ENCODE results near the gene CARMIL1. TPM values are rescaled to one million over a fixed set of nuclear protein-coding genes. Genes with fewer than 3 reads are reported as not detected.

The CARMIL1 gene
- total and polyA plus RNA-seq, 5 donors from 2014 or later = 0.36 to 3.0 (median 0.49) TPM

DNA sequence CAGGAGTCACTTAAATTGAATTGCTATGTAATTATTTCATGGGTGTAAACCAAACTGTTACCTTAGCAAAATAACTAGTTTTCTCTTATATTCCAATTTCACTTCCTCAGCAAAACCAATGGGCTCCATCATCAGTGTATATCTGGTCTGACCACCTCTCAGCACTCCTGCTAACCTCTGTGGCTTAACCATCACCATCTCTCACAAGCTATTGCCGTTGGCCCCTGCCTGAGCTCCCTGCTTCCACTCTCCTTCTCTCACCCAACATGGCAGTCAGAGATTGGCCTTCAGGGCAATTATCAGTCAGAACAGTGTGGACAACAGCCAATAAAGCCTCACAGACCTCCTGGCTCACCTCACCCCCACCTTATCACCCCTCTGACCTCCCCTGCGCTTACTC lies 124.0 kb downstream of the CARMIL1 start:
- H3K36me3 Mint-ChIP-seq = no peaks in the 10 kb centered on the region
- H3K36me3 ChIP-seq (ENCODE audit: control insufficient read depth, insufficient read depth, low read length) = no peaks in the 10 kb centered on the region
- no peak overlapping the region for H3K4me3 ChIP-seq (ENCODE audit: low read depth, low read length)
- H3K4me1 ChIP-seq (ENCODE audit: control insufficient read depth, insufficient read depth, low read length, poor library complexity, severe bottlenecking) = peaks cover 30% of the 10 kb centered on the region
- no peaks in the 10 kb centered on the region for H3K9me3 ChIP-seq (ENCODE audit: control insufficient read depth in 2 of 2, low read length in 2 of 2)
- H3K9me3 Mint-ChIP-seq = peaks cover 0 to 2% (median 0%) of the 10 kb centered on the region in 7 donors
- ATAC-seq (ENCODE audit: low read depth in 2 of 2) = no peak
- H3K27ac Mint-ChIP-seq = no peak overlapping the region
- H3K27me3 ChIP-seq (ENCODE audit: control insufficient read depth, insufficient read depth, low read length) = no peaks in the 10 kb centered on the region
- DNase-seq = no peak
- H3K4me3 Mint-ChIP-seq = peak overlapping the region in 1 of 4 donors; percentile 1
- peaks cover 0 to 13% (median 0%) of the 10 kb centered on the region in 4 donors for H3K4me1 Mint-ChIP-seq
- no peak overlapping the region for H3K27ac ChIP-seq (ENCODE audit: insufficient read depth, low read length, poor library complexity, severe bottlenecking)
- H3K27me3 Mint-ChIP-seq = no peaks in the 10 kb centered on the region

DNA sequence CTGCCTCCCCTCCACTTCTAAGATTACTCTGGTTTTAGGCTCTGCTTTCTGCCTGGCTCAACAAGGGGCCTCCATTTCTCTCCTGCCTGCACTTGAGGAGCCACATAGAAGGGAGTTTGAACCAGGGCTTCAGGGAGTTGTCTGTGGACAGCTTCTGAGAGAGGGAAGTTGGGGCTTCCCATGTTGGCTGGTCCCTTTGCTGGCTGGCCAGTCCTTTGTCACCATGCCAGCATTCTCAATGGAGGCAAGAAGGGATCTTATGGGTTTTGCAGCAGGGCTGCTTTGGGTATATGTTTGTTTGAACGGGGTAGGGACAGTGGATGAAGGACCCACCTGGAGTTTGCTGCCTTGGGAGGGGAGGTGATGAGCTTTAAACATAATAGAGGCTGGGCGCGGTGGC lies 124.9 kb downstream of the CARMIL1 start:
- Mint-ChIP-seq H3K27ac (peak overlapping the region in 1 of 3 donors; percentile 98), H3K27me3 (no peaks in the 10 kb centered on the region), H3K9me3 (peaks cover 0 to 2% (median 0%) of the 10 kb centered on the region in 7 donors), H3K4me1 (peaks cover 0 to 14% (median 0%) of the 10 kb centered on the region in 4 donors), H3K4me3 (no peak overlapping the region), H3K36me3 (no peaks in the 10 kb centered on the region)
- Histone ChIP-seq H3K27ac (ENCODE audit: insufficient read depth, low read length, poor library complexity, severe bottlenecking) (peak overlapping the region; percentile 74), H3K36me3 (ENCODE audit: control insufficient read depth, insufficient read depth, low read length) (no peaks in the 10 kb centered on the region), H3K9me3 (ENCODE audit: control insufficient read depth in 2 of 2, low read length in 2 of 2) (no peaks in the 10 kb centered on the region), H3K27me3 (ENCODE audit: control insufficient read depth, insufficient read depth, low read length) (no peaks in the 10 kb centered on the region), H3K4me3 (ENCODE audit: low read depth, low read length) (no peak overlapping the region), H3K4me1 (ENCODE audit: control insufficient read depth, insufficient read depth, low read length, poor library complexity, severe bottlenecking) (peaks cover 30% of the 10 kb centered on the region)
- ATAC-seq (ENCODE audit: low read depth in 2 of 2) (no peak), DNase-seq (peak in 1 of 3 donors; percentile 8)

DNA sequence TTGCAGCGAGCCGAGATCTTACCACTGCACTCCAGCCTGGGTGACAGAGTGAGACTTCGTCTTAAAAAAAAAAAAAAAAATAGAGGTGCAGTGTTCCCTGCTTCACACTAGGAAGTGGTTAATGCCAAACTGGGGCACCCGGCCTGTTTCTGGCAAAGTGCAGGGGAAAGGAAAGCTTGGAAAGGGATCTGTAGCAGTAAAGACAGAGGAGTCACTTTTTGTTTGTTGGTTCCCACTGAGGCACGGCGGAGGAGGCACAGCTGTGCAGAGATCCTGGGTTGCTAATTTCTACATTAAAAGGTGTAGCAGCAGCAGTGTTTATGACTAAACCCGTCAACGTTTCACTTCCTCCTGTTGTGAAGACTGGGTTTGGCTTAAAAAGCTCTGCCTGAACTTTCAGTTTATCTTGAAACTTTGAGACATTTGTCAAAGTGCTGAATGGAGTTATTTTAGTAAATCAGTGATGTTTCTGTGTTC lies 125.6 kb downstream of the CARMIL1 start:
- Histone ChIP-seq H3K36me3 (ENCODE audit: control insufficient read depth, insufficient read depth, low read length) (no peaks in the 10 kb centered on the region), H3K4me3 (ENCODE audit: low read depth, low read length) (peak overlapping the region; percentile 83), H3K4me1 (ENCODE audit: control insufficient read depth, insufficient read depth, low read length, poor library complexity, severe bottlenecking) (peaks cover 30% of the 10 kb centered on the region), H3K9me3 (ENCODE audit: control insufficient read depth in 2 of 2, low read length in 2 of 2) (no peaks in the 10 kb centered on the region), H3K27ac (ENCODE audit: insufficient read depth, low read length, poor library complexity, severe bottlenecking) (peak overlapping the region; percentile 74), H3K27me3 (ENCODE audit: control insufficient read depth, insufficient read depth, low read length) (no peaks in the 10 kb centered on the region)
- H3K36me3 Mint-ChIP-seq = no peaks in the 10 kb centered on the region
- no peak overlapping the region for H3K4me3 Mint-ChIP-seq
- DNase-seq = peak in 2 of 3 donors; percentile 68 to 81
- peak; percentile 80 to 94 for ATAC-seq (ENCODE audit: low read depth in 2 of 2)
- peaks cover 0 to 2% (median 0%) of the 10 kb centered on the region in 7 donors for H3K9me3 Mint-ChIP-seq
- H3K27me3 Mint-ChIP-seq = no peaks in the 10 kb centered on the region
- H3K4me1 Mint-ChIP-seq = peaks cover 0 to 16% (median 2%) of the 10 kb centered on the region in 4 donors
- peak overlapping the region in 1 of 3 donors; percentile 98 for H3K27ac Mint-ChIP-seq

DNA sequence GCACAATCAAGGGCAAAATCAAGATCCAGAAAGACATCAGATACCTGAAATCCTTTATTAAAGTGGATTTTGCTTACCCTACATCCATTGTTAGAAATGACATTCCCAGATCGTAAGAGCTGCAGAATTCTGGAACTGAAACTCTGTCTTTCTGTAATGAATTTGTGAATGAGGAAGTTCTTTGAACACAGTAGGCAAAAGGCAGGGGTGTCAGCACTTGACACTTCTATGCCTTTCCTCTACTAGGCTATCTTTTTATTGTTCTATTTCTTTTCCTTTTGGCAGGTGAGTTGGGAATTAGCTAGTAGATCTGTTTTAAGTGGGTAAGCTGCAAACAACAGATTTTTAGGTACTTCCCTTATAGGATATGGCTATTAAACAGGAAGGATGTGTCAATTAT lies 126.3 kb downstream of the CARMIL1 start:
- H3K27ac ChIP-seq (ENCODE audit: insufficient read depth, low read length, poor library complexity, severe bottlenecking) = peak overlapping the region; percentile 74
- no peak overlapping the region for H3K4me3 Mint-ChIP-seq
- no peak overlapping the region for H3K27ac Mint-ChIP-seq
- H3K4me1 Mint-ChIP-seq = peaks cover 0 to 24% (median 8%) of the 10 kb centered on the region in 4 donors
- DNase-seq = peak in 2 of 3 donors; percentile 16 to 34
- H3K27me3 Mint-ChIP-seq = no peaks in the 10 kb centered on the region
- peaks cover 0 to 2% (median 0%) of the 10 kb centered on the region in 7 donors for H3K9me3 Mint-ChIP-seq
- H3K27me3 ChIP-seq (ENCODE audit: control insufficient read depth, insufficient read depth, low read length) = no peaks in the 10 kb centered on the region
- no peak for ATAC-seq (ENCODE audit: low read depth in 2 of 2)
- H3K36me3 ChIP-seq (ENCODE audit: control insufficient read depth, insufficient read depth, low read length) = no peaks in the 10 kb centered on the region
- H3K9me3 ChIP-seq (ENCODE audit: control insufficient read depth in 2 of 2, low read length in 2 of 2) = no peaks in the 10 kb centered on the region
- H3K36me3 Mint-ChIP-seq = no peaks in the 10 kb centered on the region
- H3K4me1 ChIP-seq (ENCODE audit: control insufficient read depth, insufficient read depth, low read length, poor library complexity, severe bottlenecking) = peaks cover 30% of the 10 kb centered on the region
- peak overlapping the region; percentile 83 for H3K4me3 ChIP-seq (ENCODE audit: low read depth, low read length)

DNA sequence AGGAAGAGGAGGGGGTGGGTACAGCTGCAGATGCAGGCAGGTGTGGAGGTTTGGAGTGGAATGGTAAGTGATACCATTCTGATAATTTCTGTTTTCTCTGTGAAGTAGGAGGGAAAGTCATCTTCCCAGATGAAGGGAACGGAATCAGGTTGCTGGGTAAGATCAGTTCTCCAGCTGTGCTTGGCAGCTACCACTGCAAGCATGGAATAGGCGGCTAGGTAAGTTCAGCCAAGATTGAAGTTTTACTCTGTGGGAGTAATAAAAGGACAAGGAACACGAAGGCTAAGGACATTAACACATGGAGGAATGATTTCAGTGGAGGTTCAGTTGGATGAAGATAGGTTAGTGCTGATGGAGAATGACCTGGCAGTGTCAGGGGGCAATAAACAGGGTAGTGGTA lies 128.3 kb downstream of the CARMIL1 start:
- H3K9me3 Mint-ChIP-seq = peaks cover 0 to 2% (median 0%) of the 10 kb centered on the region in 7 donors
- no peak overlapping the region for H3K27ac ChIP-seq (ENCODE audit: insufficient read depth, low read length, poor library complexity, severe bottlenecking)
- DNase-seq (no peak), ATAC-seq (ENCODE audit: low read depth in 2 of 2) (no peak)
- no peaks in the 10 kb centered on the region for H3K27me3 Mint-ChIP-seq
- H3K36me3 Mint-ChIP-seq = no peaks in the 10 kb centered on the region
- no peak overlapping the region for H3K4me3 Mint-ChIP-seq
- H3K27me3 ChIP-seq (ENCODE audit: control insufficient read depth, insufficient read depth, low read length) = no peaks in the 10 kb centered on the region
- H3K4me1 Mint-ChIP-seq = peaks cover 0 to 29% (median 11%) of the 10 kb centered on the region in 4 donors
- H3K36me3 ChIP-seq (ENCODE audit: control insufficient read depth, insufficient read depth, low read length) = no peaks in the 10 kb centered on the region
- H3K4me3 ChIP-seq (ENCODE audit: low read depth, low read length) = no peak overlapping the region
- no peaks in the 10 kb centered on the region for H3K9me3 ChIP-seq (ENCODE audit: control insufficient read depth in 2 of 2, low read length in 2 of 2)
- no peak overlapping the region for H3K27ac Mint-ChIP-seq
- peaks cover 34% of the 10 kb centered on the region for H3K4me1 ChIP-seq (ENCODE audit: control insufficient read depth, insufficient read depth, low read length, poor library complexity, severe bottlenecking)

DNA sequence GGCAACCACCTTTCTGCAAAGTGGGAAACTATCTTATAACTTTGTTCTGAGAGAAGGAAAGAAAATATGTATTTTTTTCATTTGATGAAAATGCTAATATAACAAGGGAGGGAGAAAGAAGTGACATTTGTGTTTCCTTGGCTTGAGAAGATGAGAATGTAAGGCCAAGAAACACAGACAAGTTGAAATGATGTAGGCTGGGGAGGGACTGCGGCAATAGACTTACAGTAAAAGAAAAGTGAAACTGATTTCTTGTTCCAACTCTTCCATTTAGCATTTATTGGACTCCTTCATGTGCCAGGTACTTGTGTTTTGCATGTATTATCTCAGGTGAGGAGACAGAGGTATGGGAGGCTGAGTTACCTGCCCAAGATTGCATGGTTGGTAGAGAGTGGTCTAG lies 130.9 kb downstream of the CARMIL1 start:
- H3K9me3 ChIP-seq (ENCODE audit: control insufficient read depth in 2 of 2, low read length in 2 of 2) = no peaks in the 10 kb centered on the region
- DNase-seq (peak in 2 of 3 donors; percentile 26 to 51), ATAC-seq (ENCODE audit: low read depth in 2 of 2) (no peak)
- no peaks in the 10 kb centered on the region for H3K27me3 ChIP-seq (ENCODE audit: control insufficient read depth, insufficient read depth, low read length)
- peaks cover 0 to 21% (median 13%) of the 10 kb centered on the region in 4 donors for H3K4me1 Mint-ChIP-seq
- H3K4me1 ChIP-seq (ENCODE audit: control insufficient read depth, insufficient read depth, low read length, poor library complexity, severe bottlenecking) = peaks cover 17% of the 10 kb centered on the region
- no peaks in the 10 kb centered on the region for H3K36me3 Mint-ChIP-seq
- H3K27me3 Mint-ChIP-seq = no peaks in the 10 kb centered on the region
- peaks cover 0 to 2% (median 0%) of the 10 kb centered on the region in 7 donors for H3K9me3 Mint-ChIP-seq
- H3K4me3 Mint-ChIP-seq = peak overlapping the region; percentile 52 to 76 (median 66)
- H3K27ac ChIP-seq (ENCODE audit: insufficient read depth, low read length, poor library complexity, severe bottlenecking) = no peak overlapping the region
- no peaks in the 10 kb centered on the region for H3K36me3 ChIP-seq (ENCODE audit: control insufficient read depth, insufficient read depth, low read length)
- H3K4me3 ChIP-seq (ENCODE audit: low read depth, low read length) = peak overlapping the region; percentile 53
- H3K27ac Mint-ChIP-seq = peak overlapping the region in 2 of 3 donors; percentile 63 to 90

DNA sequence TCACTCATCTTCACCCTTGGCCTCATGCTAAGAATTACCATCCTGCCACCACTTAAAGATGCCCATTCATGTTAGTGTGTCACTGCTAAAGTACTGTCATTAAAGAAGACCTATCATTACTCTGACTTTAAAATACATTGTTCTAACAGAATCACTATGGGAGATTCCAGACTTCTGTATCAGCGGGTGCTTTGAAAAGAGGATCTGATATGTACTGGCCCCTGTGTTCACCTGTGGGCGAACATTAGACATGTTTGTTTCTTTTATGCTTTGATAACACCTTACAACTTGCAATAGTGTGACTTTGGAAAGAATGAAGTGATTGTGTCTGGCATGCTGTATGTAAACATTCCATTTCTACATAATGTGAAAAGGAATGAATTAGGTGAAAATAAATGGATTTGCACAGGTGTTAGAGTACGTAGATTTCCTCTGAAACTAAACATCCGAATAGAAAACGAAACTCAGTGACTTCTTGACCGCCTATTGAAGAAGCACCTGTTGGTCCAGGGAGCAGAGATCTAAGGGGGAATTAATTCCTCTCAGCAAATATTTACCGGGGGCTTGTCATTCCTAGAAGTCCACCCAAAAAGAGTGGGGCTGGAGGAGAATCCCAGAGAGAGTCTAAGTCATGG lies 132.3 kb downstream of the CARMIL1 start:
- no peak overlapping the region for H3K4me3 ChIP-seq (ENCODE audit: low read depth, low read length)
- Mint-ChIP-seq H3K36me3 (no peaks in the 10 kb centered on the region), H3K4me1 (peaks cover 0 to 21% (median 13%) of the 10 kb centered on the region in 4 donors), H3K27ac (peak overlapping the region in 1 of 3 donors; percentile 64), H3K4me3 (peak overlapping the region in 1 of 4 donors; percentile 27), H3K27me3 (peaks cover 4% of the 10 kb centered on the region), H3K9me3 (peaks cover 0 to 2% (median 0%) of the 10 kb centered on the region in 7 donors)
- no peaks in the 10 kb centered on the region for H3K9me3 ChIP-seq (ENCODE audit: control insufficient read depth in 2 of 2, low read length in 2 of 2)
- H3K27me3 ChIP-seq (ENCODE audit: control insufficient read depth, insufficient read depth, low read length) = no peaks in the 10 kb centered on the region
- H3K27ac ChIP-seq (ENCODE audit: insufficient read depth, low read length, poor library complexity, severe bottlenecking) = no peak overlapping the region
- H3K4me1 ChIP-seq (ENCODE audit: control insufficient read depth, insufficient read depth, low read length, poor library complexity, severe bottlenecking) = peaks cover 4% of the 10 kb centered on the region
- H3K36me3 ChIP-seq (ENCODE audit: control insufficient read depth, insufficient read depth, low read length) = no peaks in the 10 kb centered on the region
- ATAC-seq (ENCODE audit: low read depth in 2 of 2) = no peak
- DNase-seq = no peak
